GM23338 (cell line): ENCODE measurements around the gene SLC12A5. TPM values are rescaled to one million over a fixed set of nuclear protein-coding genes. Genes with fewer than 3 reads are reported as not detected.
A peak's percentile ranks its signal among the peaks of the same experiment; 100 is the strongest.

Source experiments
- ATAC-seq: fragments of 200-7000 bp; cut with Tn5 transposase; 3 replicates; pipeline ENCODE4 v1.9.1; 2020
- DNase-seq: peaks from one replicate; pipeline ENCODE4 v3.0.0-alpha.2; 2015; ENCODE audit warnings: low spot score
- H2AFZ ChIP-seq: fragments of 200-600 bp; sonication (generic); 2 replicates; pipeline ENCODE4 v1.8.0; 2016; ENCODE audit warnings: antibody characterized with exemption, mild to moderate bottlenecking, moderate library complexity
- H3F3A ChIP-seq: fragments of 200-600 bp; sonication (generic); replicated peaks from 2 replicates; pipeline ENCODE4 v1.8.0; 2017; ENCODE audit warnings: antibody characterized with exemption, mixed run types, low read depth
- H3K27ac ChIP-seq: fragments of 200-600 bp; sonication (generic); 2 replicates; pipeline ENCODE4 v1.6.1; 2016; ENCODE audit warnings: low read depth
- H3K27me3 ChIP-seq: fragments of 200-600 bp; sonication (generic); 2 replicates; pipeline ENCODE4 v1.8.0; 2016; ENCODE audit warnings: mild to moderate bottlenecking, mixed run types, moderate library complexity; ENCODE audit not compliant: insufficient read depth
- H3K36me3 ChIP-seq: fragments of 200-600 bp; sonication (generic); 2 replicates; pipeline ENCODE4 v1.8.0; 2016; ENCODE audit warnings: mild to moderate bottlenecking; ENCODE audit not compliant: insufficient read depth
- H3K4me1 ChIP-seq: fragments of 200-600 bp; sonication (generic); 2 replicates; pipeline ENCODE4 v1.8.0; 2016; ENCODE audit warnings: mild to moderate bottlenecking, moderate library complexity; ENCODE audit not compliant: insufficient read depth
- H3K4me2 ChIP-seq: fragments of 200-600 bp; sonication (generic); 2 replicates; pipeline ENCODE4 v1.7.1; 2017; ENCODE audit warnings: mixed run types
- H3K4me3 ChIP-seq: fragments of 200-600 bp; sonication (generic); 2 replicates; pipeline ENCODE4 v1.6.1; 2016; ENCODE audit warnings: mixed run types
- H3K79me2 ChIP-seq: fragments of 200-600 bp; sonication (generic); replicated peaks from 2 replicates; pipeline ENCODE4 v1.8.0; 2017; ENCODE audit warnings: mild to moderate bottlenecking; ENCODE audit not compliant: insufficient read depth
- H3K9me2 ChIP-seq: fragments of 200-600 bp; sonication (generic); 2 replicates; pipeline ENCODE4 v1.8.0; 2017; ENCODE audit not compliant: insufficient read depth
- H4K20me1 ChIP-seq: fragments of 200-600 bp; sonication (generic); replicated peaks from 2 replicates; pipeline ENCODE4 v1.8.0; 2017; ENCODE audit warnings: mild to moderate bottlenecking; ENCODE audit not compliant: insufficient read depth
- H3K27ac Mint-ChIP-seq: 2 replicates; pipeline ENCODE4 v1.8.0; 2020; ENCODE audit warnings: inconsistent platforms, mild to moderate bottlenecking, moderate library complexity, mixed read lengths
- H3K27me3 Mint-ChIP-seq: 3 replicates; pipeline ENCODE4 v1.8.0; 2022; ENCODE audit warnings: low read depth, mild to moderate bottlenecking, moderate library complexity, mixed read lengths, inconsistent platforms; ENCODE audit not compliant: insufficient read depth, poor library complexity
- H3K36me3 Mint-ChIP-seq: 3 replicates; pipeline ENCODE4 v1.8.0; 2021; ENCODE audit warnings: low read depth, mild to moderate bottlenecking, inconsistent platforms, moderate library complexity, mixed read lengths
- H3K4me1 Mint-ChIP-seq: 3 replicates; pipeline ENCODE4 v1.8.0; 2020; ENCODE audit warnings: mild to moderate bottlenecking, inconsistent platforms, mixed read lengths
- H3K4me3 Mint-ChIP-seq: 3 replicates; pipeline ENCODE4 v1.8.0; 2021; ENCODE audit warnings: moderate library complexity, mild to moderate bottlenecking, inconsistent platforms, mixed read lengths
- H3K9me3 Mint-ChIP-seq: 3 replicates; pipeline ENCODE4 v1.8.0; 2020; ENCODE audit warnings: moderate library complexity, mild to moderate bottlenecking, inconsistent platforms, mixed read lengths
- CTCF ChIP-seq, 2 experiments: fragments of 200-600 bp in 1 of 2; sonication (generic) in 1 of 2; conservative IDR thresholded peaks; 2 replicates each; pipeline versions ENCODE4 v1.5.1 to v1.6.1; 2016 to 2017; ENCODE audit warnings: antibody characterized with exemption in 2 of 2, low read depth in 2 of 2, mild to moderate bottlenecking in 2 of 2, moderate library complexity in 1 of 2
- EZH2phosphoT487 ChIP-seq: fragments of 200-600 bp; sonication (generic); IDR thresholded peaks from one replicate; pipeline ENCODE4 v1.8.1; 2018; ENCODE audit warnings: antibody characterized with exemption; ENCODE audit not compliant: unreplicated experiment
- POLR2AphosphoS5 ChIP-seq: IDR thresholded peaks from 2 replicates; pipeline ENCODE4 v1.6.1; 2016; ENCODE audit warnings: antibody characterized with exemption, low read depth
- ZNF331 ChIP-seq: fragments of 250-450 bp; sonication (Bioruptor Pico); IDR thresholded peaks from 2 replicates; pipeline ENCODE4 v1.5.0; 2020; ENCODE audit warnings: low read depth, mild to moderate bottlenecking, moderate library complexity
- ZNF462 ChIP-seq: fragments of 250-450 bp; sonication (Bioruptor Pico); IDR thresholded peaks from 2 replicates; pipeline ENCODE4 v1.5.0; 2020; ENCODE audit warnings: mild to moderate bottlenecking, moderate library complexity
- polyA plus RNA-seq: library from polyadenylated mRNA; unstranded; fragments of >200 nt; fragmentation: Nextera tagmentation; extraction: Ambion mirVana; gene quantifications from 2 replicates; pipeline ENCODE4 v1.2.1, GENCODE V29; 2016
- total RNA-seq: library from RNA; depleted of rRNA; stranded (reverse); fragments of >200 nt; shearing (Covaris generic); gene quantifications from 2 replicates; pipeline ENCODE4 v1.2.3, GENCODE V29; 2014

SLC12A5 gene
- total and polyA plus RNA-seq, 2 experiments from 2014 or later, result 3.5 to 8.4 TPM

GRCh38 chr20:45981261-45981660 is 47.8 kb upstream of the SLC12A5 start (continued):
- TF ChIP-seq EZH2phosphoT487, result no peak

GRCh38 chr20:45983279-45983743 is 45.7 kb upstream of the SLC12A5 start:
- H3K79me2 ChIP-seq, result no peaks in the 10 kb centered on the region
- no peaks in the 10 kb centered on the region for H4K20me1 ChIP-seq
- H3K27ac ChIP-seq, result no peak overlapping the region
- no peaks in the 10 kb centered on the region for H3F3A ChIP-seq
- H3K36me3 Mint-ChIP-seq, result no peaks in the 10 kb centered on the region
- no peaks in the 10 kb centered on the region for H3K36me3 ChIP-seq
- H3K9me2 ChIP-seq, result no peaks in the 10 kb centered on the region
- DNase-seq (peak; percentile 39), ATAC-seq (no peak)
- H3K4me3 Mint-ChIP-seq, result no peak overlapping the region; the same call in 2 of the 3 replicates
- H3K27ac Mint-ChIP-seq, result no peak overlapping the region
- H3K27me3 ChIP-seq, result no peaks in the 10 kb centered on the region
- H3K4me3 ChIP-seq, result no peak overlapping the region
- H2AFZ ChIP-seq, result peak overlapping the region; percentile 91
- TF ChIP-seq ZNF462, result no peak
- TF ChIP-seq EZH2phosphoT487, result no peak
- TF ChIP-seq ZNF331 (CRISPR knock-in tag), result no peak
- H3K4me2 ChIP-seq, result peak overlapping the region; percentile 56; the same call in 1 of the 2 replicates
- peaks cover 9% of the 10 kb centered on the region for H3K4me1 ChIP-seq
- H3K27me3 Mint-ChIP-seq, result peaks cover 2% of the 10 kb centered on the region
- H3K4me1 Mint-ChIP-seq, result peaks cover 10% of the 10 kb centered on the region
- H3K9me3 Mint-ChIP-seq, result no peaks in the 10 kb centered on the region

GRCh38 chr20:45985573-45985972 is 43.4 kb upstream of the SLC12A5 start:
- H3K79me2 ChIP-seq, result no peaks in the 10 kb centered on the region
- H3K4me3 ChIP-seq, result no peak overlapping the region
- ATAC-seq (peak; percentile 16; the same call in 1 of the 3 replicates), DNase-seq (peak; percentile 21)
- H3K36me3 ChIP-seq, result no peaks in the 10 kb centered on the region
- no peak overlapping the region for H3K27ac Mint-ChIP-seq
- H3K4me1 Mint-ChIP-seq, result peaks cover 10% of the 10 kb centered on the region
- H3K36me3 Mint-ChIP-seq, result no peaks in the 10 kb centered on the region
- H3K9me3 Mint-ChIP-seq, result no peaks in the 10 kb centered on the region
- H2AFZ ChIP-seq, result no peak overlapping the region
- no peaks in the 10 kb centered on the region for H3K9me2 ChIP-seq
- H4K20me1 ChIP-seq, result no peaks in the 10 kb centered on the region
- H3K4me2 ChIP-seq, result no peak overlapping the region
- peaks cover 9% of the 10 kb centered on the region for H3K4me1 ChIP-seq
- H3F3A ChIP-seq, result no peaks in the 10 kb centered on the region
- no peak overlapping the region for H3K27ac ChIP-seq
- no peak overlapping the region for H3K4me3 Mint-ChIP-seq
- no peaks in the 10 kb centered on the region for H3K27me3 ChIP-seq
- H3K27me3 Mint-ChIP-seq, result peaks cover 2% of the 10 kb centered on the region
- TF ChIP-seq CTCF (conservative IDR thresholded peaks at IDR 0.05; ENCODE audit: low read depth in 2 of 2) (peak in 1 of 2 experiments; percentile 58; a peak in 3 of 4 replicates), POLR2AphosphoS5 (no peak)
